ENCODE measurements around the gene KIAA0753. TPM values are rescaled to one million over a fixed set of nuclear protein-coding genes. Genes with fewer than 3 reads are reported as not detected.

KIAA0753 gene
- total RNA-seq, 1 experiment from 2014 or later = 6.9 TPM

DNA sequence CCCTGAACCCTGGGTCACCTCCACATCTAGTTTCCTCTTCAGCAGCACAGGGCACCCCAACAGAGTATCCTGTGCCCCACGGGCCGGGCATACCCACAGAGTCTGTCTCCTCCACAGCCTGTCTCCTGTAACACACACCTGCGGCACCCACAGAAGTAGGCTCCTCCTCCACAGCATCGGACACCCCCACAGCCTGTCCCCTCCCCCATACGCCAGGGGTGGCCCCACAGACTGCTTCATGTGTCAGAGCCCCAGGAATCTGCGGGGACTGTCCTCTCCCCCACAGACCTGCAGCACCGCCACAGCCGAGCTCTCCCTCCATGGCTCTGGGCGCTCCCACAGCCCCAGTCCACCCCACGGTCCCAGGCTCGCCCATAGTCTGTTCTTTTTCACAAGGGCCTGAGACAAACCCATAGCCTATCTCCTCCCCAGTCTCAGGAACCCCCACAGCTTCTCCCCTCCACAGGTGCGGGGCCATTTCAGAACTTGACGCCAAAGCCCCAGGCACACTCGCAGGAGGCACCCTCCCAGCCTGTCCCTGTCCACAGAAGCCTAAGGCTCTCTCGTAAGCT is 1.4 kb downstream of the KIAA0753 start:
- Histone ChIP-seq H3K27me3 (ENCODE audit: low read length) (no peaks in the 10 kb centered on the region), H3K9me2 (replicated peaks; ENCODE audit: low read length) (no peaks in the 10 kb centered on the region), H4K20me1 (ENCODE audit: low read length) (peaks cover 20% of the 10 kb centered on the region), H3K27ac (ENCODE audit: low read length) (no peak overlapping the region), H2AFZ (ENCODE audit: low read length) (peak overlapping the region; percentile 97; the same call in 1 of the 2 replicates), H3F3A (ENCODE audit: low read length, unreplicated experiment) (peaks cover 15% of the 10 kb centered on the region), H3K4me1 (ENCODE audit: insufficient read depth, low read length) (peaks cover 29% of the 10 kb centered on the region), H3K79me2 (ENCODE audit: low read length) (peaks cover 46% of the 10 kb centered on the region), H3K4me2 (ENCODE audit: low read length) (peak overlapping the region; percentile 96), H3K9me3 (ENCODE audit: low read length) (no peaks in the 10 kb centered on the region), H3K4me3 (ENCODE audit: low read length) (peak overlapping the region; percentile 80), H3K36me3 (ENCODE audit: low read depth, low read length) (0 out of 2 replicates have a peak, but pooled peaks cover under 1% of the 10 kb centered on the region), H3K9ac (ENCODE audit: low read length) (peak overlapping the region; percentile 87)
- ChIA-PET POLR2A (ENCODE audit: unreplicated experiment) (interaction anchor here (0.6 kb wide), 1 partner anchor 1983 kb away, joined by 6 read pairs; no protein-coding TSS in a partner anchor), CTCF (interaction anchor here (1.6 kb wide), 1 partner anchor 9 kb away, joined by 7 read pairs; no protein-coding TSS in a partner anchor)
- no peak for DNase-seq
- ATAC-seq = no peak
- BruUV-seq (replicated peaks) = no TSS peak
- intact Hi-C loops (cut with micrococcal nuclease) = no loop called here
- TF ChIP-seq, protein P1, sequence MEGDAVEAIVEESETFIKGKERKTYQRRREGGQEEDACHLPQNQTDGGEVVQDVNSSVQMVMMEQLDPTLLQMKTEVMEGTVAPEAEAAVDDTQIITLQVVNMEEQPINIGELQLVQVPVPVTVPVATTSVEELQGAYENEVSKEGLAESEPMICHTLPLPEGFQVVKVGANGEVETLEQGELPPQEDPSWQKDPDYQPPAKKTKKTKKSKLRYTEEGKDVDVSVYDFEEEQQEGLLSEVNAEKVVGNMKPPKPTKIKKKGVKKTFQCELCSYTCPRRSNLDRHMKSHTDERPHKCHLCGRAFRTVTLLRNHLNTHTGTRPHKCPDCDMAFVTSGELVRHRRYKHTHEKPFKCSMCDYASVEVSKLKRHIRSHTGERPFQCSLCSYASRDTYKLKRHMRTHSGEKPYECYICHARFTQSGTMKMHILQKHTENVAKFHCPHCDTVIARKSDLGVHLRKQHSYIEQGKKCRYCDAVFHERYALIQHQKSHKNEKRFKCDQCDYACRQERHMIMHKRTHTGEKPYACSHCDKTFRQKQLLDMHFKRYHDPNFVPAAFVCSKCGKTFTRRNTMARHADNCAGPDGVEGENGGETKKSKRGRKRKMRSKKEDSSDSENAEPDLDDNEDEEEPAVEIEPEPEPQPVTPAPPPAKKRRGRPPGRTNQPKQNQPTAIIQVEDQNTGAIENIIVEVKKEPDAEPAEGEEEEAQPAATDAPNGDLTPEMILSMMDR (conservative IDR thresholded peaks at IDR 0.05; ENCODE audit: low read depth, low read length) = no peak
- no peak for TF ChIP-seq EZH2 (IDR thresholded peaks at IDR 0.05; ENCODE audit: low read length, unreplicated experiment)
- no peak for TF ChIP-seq EZH2phosphoT487 (IDR thresholded peaks at IDR 0.05; ENCODE audit: borderline replicate concordance, low read length)

- intact Hi-C loops (cut with micrococcal nuclease) = no loop called here
- no peak for ATAC-seq
- peaks cover 14% of the 10 kb centered on the region; the same call in 1 of the 2 replicates for H4K20me1 ChIP-seq (ENCODE audit: low read length)
- H3F3A ChIP-seq (ENCODE audit: low read length, unreplicated experiment) = peaks cover 12% of the 10 kb centered on the region
- no TSS peak for BruUV-seq (replicated peaks)
- peaks cover 21% of the 10 kb centered on the region for H3K4me1 ChIP-seq (ENCODE audit: insufficient read depth, low read length)
- ChIA-PET CTCF (no interaction called here), POLR2A (ENCODE audit: unreplicated experiment) (no interaction called here)
- H3K9ac ChIP-seq (ENCODE audit: low read length) = no peak overlapping the region
- H3K9me3 ChIP-seq (ENCODE audit: low read length) = no peaks in the 10 kb centered on the region
- 0 out of 2 replicates have a peak, but pooled peaks cover 2% of the 10 kb centered on the region for H3K36me3 ChIP-seq (ENCODE audit: low read depth, low read length)
- no peak for TF ChIP-seq EZH2 (IDR thresholded peaks at IDR 0.05; ENCODE audit: low read length, unreplicated experiment)
- TF ChIP-seq EZH2phosphoT487 (IDR thresholded peaks at IDR 0.05; ENCODE audit: borderline replicate concordance, low read length) = no peak
- TF ChIP-seq, protein P1 (conservative IDR thresholded peaks at IDR 0.05; ENCODE audit: low read depth, low read length) = no peak
- H3K4me2 ChIP-seq (ENCODE audit: low read length) = peak overlapping the region; percentile 96; the same call in 1 of the 2 replicates
- H3K79me2 ChIP-seq (ENCODE audit: low read length) = peaks cover 46% of the 10 kb centered on the region
- H3K9me2 ChIP-seq (replicated peaks; ENCODE audit: low read length) = no peaks in the 10 kb centered on the region
- H3K27ac ChIP-seq (ENCODE audit: low read length) = no peak overlapping the region
- H3K4me3 ChIP-seq (ENCODE audit: low read length) = no peak overlapping the region
- H2AFZ ChIP-seq (ENCODE audit: low read length) = no peak overlapping the region
- no peak for DNase-seq
- H3K27me3 ChIP-seq (ENCODE audit: low read length) = no peaks in the 10 kb centered on the region
Observed at GRCh38 chr17:6638046-6638908, 2.2 kb downstream of the KIAA0753 start.
